GM18498 (cell line): Measurements from ENCODE around the gene ESYT3.
"Not testable (repeated sequence)": the region's sequence is repeated elsewhere in the genome, so short reads cannot be mapped to it uniquely, and the experiment has no call there.

ENCODE experiments used
- ATAC-seq: cut with Tn5 transposase; IDR thresholded peaks from one replicate; pipeline ENCODE4 v1.9.1; 2021; ENCODE audit warnings: mild to moderate bottlenecking, moderate library complexity; ENCODE audit not compliant: unreplicated experiment

The ESYT3 gene

DNA sequence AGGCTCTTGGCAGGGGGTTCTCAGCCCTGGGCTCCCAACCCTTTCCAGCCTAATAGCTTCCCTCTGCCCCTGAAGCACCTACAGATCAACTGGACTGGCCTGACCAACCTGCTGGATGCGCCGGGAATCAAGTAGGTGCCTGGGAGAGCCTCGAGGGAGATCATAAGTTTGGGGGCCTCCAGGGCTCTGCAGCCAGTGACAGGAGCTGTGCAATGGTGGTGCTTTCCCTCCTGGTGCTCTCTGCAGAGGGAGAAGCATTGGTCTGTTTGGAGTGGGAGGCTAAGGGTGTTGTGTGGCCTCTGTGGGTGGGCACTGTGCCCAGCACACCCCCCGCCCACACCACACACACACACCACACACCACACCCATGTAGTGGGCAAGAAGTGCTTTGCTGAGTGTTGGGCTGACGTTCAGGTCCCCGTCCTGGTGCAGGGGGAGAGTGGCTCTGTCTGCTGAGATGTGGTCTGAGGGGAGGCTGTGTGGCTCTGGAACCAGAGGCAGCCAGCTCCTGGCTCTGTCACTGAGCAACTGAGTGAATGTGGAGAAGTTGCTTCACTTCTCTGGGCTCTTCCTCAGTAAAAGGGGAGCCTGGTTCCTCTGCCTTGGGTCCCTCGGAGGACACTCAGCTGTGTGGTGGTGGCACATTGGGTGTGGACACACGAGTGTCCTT lies 26.3 kb downstream of the ESYT3 start:
- ATAC-seq, result no peak

DNA sequence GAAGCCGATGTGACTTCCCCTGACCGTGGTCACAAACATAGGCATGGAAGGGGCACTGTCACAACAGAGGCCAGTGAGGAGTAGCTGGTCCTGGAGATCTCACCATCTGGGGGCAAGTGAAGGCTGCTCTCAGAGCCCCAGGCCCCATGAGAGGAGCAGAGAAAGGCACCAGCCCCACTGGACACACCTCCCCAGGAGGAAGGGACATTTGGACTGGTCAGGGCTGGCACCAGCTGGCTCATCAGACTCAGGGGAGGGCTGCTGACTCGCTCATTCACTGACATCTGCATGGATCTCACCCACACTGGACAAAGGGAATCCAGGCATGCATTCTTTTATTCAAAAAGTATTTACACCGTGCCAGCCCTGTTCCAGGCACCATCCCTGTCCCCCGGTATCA lies 26.8 kb downstream of the ESYT3 start:
- ATAC-seq, result no peak

DNA sequence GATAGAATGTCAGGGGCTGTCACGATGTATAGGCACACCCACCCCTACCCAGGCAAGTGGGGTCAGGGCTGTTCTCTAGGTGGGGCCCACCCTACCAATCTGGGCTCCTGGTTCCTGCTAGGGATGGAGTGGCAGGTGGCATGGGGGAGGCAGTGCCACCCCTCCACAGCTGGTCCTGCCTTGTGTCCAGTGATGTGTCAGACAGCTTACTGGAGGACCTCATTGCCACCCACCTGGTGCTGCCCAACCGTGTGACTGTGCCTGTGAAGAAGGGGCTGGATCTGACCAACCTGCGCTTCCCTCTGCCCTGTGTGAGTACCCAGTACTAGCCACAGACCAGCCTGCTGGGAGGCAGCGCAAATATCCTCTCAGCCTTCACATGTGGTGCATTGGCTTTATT lies 27.5 kb downstream of the ESYT3 start:
- ATAC-seq, result no peak

DNA sequence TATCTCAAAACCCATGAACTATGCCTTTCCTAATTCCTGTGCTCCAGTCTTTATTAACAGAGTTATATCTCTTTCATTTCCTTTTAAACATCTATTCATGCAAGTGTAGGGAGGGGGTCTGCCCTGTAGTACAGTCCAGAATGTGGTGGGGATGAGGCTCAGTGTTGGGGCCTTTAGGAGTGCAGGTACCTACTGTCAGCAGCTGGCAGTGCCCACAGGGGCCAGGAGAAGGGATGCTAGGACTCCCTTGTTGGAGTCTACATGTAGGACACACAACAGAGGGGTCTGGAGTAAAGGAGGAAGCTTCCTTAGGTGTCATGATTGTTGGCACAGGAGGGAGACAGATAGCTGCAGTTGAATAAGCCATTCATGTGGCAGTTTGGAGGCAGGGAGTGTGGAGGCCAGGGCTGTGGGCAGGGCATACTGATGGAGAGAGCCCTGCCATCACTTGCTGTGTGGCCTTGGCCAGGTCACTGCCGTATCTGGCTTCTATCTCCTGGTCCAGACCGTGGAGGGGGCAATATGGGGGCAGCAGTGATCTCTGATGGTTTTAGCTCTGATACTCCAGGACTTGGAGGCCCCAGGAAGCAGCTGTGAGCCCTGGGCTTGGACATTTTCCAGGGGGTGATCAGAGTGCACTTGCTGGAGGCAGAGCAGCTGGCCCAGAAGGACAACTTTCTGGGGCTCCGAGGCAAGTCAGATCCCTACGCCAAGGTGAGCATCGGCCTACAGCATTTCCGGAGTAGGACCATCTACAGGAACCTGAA lies 29.5 kb downstream of the ESYT3 start:
- no peak for ATAC-seq

DNA sequence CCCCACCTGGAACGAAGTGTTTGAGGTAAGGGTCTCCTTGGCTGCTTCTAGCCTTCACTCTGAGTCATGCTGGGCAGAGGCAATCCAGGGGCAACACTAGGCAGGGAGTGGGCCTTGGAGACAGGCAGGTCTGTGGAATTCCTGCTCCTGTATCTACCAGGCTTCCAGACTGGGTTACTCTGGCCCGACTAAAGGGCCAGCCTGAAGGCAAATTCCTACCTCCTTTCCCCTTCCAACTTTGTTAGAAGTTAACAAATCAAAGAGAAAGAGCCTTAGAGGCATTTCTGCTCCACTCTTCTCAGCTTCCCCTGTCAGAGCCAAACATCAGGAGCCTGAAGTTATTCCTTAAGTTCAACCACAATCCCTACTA lies 30.1 kb downstream of the ESYT3 start:
- ATAC-seq, result no peak

DNA sequence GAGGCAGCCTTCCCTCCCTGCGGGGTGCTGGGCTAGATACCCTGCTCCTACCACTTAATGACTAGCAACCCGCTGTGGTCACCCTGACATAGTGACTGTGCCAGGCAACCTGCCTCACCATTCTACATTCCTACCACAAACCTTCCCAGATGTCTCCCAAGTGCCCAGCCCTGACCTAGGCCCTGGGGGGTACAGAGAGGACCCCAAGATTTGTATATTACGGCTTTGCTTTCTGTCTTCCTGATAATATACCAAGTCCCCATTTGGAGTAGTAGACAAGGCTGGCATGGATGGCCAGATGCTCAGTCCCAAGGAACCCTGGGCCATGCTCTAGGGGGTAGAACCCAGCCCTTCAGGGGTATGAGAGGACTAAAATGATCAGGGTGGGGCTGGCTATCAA lies 31.0 kb downstream of the ESYT3 start:
- ATAC-seq, result no peak

DNA sequence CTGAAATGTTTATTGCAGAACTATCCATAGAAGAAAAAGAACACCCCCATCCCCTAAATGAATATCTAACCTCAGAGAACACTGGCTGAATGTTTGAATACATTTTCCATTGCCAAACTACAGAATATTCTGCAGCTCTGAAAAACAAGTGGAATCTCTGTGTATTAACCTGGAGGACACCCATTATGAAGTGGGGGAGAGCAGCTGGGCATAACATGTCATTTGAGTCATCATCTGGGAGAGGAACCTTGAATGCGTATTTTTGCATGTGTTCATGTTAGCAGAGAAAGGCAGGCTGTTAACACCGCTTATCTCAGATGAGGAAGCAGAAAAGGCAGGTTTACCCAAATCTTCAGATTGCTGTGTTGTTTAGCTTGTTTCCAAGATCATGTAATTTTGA lies 31.5 kb downstream of the ESYT3 start:
- no peak for ATAC-seq

DNA sequence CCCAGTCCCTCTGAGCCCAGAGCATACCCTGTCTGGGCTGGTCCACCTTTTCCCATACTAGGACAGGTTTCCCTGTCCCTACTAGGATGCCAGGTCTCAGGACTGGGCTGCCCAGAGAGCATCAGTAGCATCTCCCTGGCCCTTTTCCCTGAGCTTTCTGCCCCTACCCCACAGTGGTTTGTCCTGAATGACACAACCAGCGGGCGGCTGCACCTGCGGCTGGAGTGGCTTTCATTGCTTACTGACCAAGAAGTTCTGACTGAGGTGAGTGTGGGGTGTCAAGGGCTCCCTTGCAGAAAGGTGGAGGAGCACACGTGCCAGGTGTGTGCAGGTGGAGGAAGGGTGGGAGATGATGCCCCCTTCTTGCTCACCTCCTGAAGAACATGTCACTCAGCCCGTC lies 33.5 kb downstream of the ESYT3 start:
- no peak for ATAC-seq

DNA sequence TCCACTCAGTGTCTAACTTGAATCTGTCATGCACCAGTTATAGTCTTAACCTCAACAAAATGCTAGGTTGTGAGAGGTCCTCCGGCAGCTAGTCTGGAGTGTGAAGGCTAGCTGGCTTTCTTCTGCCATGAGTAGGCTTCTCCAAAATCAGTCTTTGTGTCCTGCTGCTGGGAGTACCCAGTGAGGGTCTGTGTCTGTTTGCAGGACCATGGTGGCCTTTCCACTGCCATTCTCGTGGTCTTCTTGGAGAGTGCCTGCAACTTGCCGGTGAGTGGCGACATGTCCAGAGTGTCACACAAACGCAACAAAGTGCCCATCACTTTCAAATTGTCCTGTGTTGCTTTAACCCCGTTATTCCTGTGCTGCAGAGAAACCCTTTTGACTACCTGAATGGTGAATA lies 34.0 kb downstream of the ESYT3 start:
- no peak for ATAC-seq

DNA sequence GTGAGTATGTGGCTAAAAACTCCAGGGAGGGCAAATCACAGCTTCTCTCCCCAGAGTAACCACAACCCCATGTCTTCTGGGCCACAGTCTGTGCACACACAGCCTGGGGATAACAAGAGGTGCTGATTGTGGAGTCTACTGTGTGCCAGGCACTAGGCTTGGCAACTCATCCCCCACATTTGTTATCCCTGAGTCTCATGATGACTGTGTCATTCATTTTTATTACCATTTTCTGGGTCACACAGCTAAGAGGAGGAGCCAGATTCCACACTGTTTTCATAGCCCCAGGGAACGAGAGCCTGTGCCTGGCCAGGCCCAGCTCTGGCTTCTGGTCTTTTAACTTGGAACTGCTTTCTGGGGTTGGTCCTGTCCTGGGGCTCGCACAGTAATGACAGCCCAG lies 34.5 kb downstream of the ESYT3 start:
- no peak for ATAC-seq

DNA sequence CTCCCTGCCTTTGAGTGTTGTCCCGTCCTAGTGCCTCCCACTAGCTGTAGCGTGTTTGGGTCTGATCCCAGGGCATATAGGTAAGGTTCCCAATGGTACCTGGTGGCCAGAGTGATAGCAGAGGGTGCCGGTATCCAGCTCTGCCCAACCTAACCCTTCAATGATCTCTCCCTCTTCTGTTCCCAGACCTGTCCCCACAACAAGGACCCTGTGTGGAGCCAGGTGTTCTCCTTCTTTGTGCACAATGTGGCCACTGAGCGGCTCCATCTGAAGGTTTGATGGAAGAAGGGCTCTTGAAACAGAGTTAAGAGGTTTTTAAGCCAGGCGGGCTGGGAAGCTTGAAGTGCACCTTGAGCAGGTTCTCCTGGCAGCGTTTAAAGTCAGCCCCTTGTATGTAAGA lies 35.5 kb downstream of the ESYT3 start:
- no peak for ATAC-seq

DNA sequence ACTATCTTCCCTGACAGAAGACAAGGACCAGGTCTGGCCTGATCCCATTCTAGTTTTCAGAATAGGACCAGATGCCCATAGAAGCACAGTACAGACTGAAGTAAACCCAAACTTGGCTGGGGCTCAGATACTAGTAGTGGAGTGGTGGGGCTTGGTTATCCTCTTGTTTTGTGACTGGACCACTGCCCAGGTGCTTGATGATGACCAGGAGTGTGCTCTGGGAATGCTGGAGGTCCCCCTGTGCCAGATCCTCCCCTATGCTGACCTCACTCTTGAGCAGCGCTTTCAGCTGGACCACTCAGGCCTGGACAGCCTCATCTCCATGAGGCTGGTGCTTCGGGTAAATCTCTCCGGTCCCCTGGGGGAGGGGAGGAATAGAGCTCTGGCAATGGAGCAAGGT lies 36.3 kb downstream of the ESYT3 start:
- ATAC-seq, result no peak

DNA sequence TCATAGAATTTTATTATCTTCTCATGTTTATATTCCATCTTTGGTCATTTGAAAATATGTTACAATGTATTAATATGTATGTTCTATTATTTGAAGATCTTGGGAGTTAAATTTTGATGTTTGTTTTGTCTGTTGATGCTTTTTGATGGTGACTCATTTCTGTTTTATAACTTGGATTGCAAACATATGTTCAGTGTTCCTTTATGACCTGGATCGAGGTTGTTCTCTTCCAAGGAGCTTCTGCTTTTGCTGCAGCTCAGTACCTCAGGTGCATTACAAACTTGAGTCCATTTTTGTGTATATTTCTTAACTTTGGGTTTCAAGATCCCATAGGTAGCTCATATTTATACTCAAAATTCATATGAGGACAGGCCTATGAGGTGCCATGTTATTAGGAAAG lies 37.1 kb downstream of the ESYT3 start:
- no peak for ATAC-seq

DNA sequence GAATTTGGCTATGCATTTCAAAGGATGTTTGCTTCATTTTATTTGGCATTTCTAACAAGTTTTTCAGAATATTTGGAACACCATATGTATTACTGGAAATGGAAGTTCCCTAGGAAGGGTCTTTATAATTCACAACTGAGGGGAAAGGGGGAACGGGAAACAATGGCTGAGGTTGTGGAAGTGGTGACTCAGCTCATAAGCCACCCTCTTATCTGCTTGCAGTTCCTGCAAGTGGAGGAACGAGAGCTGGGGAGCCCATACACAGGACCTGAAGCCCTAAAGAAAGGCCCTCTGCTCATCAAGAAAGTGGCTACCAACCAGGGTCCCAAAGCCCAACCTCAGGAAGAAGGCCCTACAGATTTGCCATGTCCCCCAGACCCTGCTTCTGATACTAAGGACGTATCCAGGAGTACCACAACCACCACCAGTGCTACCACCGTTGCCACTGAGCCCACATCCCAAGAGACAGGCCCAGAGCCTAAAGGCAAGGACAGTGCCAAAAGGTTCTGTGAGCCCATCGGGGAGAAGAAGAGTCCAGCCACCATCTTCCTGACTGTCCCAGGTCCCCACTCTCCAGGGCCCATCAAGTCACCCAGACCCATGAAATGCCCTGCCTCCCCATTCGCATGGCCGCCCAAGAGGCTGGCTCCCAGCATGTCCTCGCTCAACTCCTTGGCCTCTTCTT lies 37.9 kb downstream of the ESYT3 start:
- ATAC-seq, result no peak

DNA sequence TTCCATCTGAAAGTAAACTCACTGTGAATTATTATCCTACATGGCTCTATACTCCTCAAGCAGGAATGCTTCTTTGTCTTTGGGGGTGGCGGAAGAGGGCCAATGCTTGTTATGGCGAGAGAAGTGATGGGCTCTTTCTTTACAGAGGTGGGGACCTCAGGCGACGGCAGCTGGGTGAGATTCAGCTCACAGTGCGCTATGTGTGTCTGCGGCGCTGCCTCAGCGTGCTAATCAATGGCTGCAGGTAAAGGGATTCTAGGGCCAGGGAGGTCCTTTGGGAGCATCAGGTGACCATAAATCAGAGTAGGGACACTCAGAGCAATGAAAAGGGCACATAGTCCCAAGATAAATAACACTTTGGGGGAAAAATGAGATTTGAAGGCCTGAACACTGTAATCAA lies 39.0 kb downstream of the ESYT3 start:
- ATAC-seq, result no peak

DNA sequence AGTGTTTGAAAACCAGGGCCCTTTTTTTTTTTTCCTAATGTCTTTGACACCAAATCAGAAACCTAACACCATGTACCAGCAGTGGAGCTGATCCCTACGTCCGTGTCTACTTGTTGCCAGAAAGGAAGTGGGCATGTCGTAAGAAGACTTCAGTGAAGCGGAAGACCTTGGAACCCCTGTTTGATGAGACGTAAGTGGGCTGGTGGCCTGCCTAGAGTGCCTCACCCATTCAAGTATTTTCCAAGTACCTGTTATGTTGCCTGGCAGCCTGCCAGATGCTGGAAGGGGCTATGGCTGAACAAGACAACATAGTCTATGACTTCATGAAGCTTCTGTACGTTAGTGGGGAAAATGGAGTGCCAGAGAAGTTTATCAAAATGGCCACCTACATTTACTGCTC lies 39.7 kb downstream of the ESYT3 start:
- ATAC-seq, result no peak

DNA sequence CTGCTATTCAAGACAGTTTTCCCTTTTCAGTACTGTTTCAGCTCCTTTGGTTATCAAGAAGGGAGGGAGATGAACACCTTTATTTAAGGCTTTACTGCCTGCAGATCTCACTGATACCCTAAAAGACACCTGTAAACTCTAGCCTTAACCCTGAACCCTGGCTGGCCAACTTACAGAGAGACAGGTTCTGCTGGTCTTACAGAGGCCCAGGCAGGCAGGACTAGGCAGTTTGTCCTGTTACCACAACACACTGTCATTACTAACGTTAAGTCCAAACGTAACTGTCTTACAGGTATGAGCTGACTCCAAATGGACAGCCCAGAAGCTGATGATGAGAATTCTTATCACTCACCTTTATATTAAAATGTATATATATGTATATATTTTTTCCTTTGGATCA lies 42.1 kb downstream of the ESYT3 start:
- ATAC-seq, result no peak

DNA sequence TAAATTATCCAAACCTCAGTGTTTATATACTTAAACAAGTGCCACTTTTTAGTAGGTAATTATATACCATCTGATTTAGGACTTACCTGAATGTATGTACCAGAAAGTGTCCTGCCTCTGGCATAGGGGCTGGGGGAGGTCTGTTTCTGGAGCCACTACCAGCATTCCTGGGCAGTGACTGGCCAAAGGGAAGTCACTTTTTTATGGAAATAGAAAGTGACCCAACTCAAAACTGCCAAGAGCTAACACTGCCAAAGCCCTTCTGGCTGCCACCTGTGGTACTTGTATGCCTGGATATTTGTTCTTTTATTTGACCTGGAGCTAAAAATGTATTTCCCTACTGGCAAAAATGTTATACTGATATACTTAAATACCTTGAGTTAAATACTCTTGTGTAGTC lies 42.7 kb downstream of the ESYT3 start:
- ATAC-seq, result no peak

DNA sequence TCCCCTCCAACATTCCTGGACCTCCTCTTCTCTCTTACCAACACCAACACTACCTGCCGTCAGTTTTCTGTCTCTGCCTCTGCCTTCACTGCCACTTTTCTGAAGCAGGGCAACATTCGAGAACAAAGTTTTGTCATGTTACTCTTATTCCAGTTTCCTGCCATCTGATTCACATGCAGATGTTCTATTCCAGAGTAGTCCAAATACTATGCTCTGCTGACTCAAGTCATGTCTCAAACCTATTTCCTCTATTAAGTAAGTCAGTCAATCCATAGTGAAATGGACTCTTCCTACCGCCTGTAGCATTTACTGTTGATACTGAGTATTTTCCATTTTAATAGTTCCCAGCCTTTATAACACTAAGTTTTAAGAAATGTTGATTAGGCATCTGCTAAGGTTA lies 43.4 kb downstream of the ESYT3 start:
- no peak for ATAC-seq

DNA sequence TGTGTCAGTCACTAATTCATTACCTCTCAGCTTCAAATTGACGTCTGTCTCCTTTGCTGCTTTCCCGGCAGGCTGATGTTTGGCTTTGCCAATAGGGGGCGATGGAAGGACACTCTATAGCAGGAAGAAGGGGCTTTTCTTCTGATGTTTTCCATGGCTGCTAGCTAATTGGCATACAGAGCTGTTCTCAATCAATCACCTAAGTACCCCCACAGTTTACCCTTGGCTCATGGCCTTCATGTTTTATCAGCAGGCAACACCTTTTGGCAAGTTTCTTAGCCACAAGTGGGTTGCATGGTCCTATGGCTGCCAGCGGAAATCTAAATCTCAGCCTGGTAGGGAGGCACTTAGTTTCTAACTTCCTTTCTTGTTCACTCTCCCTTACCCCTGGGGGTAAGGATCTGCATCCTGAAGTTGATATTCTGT lies 45.0 kb downstream of the ESYT3 start:
- ATAC-seq, result no peak

DNA sequence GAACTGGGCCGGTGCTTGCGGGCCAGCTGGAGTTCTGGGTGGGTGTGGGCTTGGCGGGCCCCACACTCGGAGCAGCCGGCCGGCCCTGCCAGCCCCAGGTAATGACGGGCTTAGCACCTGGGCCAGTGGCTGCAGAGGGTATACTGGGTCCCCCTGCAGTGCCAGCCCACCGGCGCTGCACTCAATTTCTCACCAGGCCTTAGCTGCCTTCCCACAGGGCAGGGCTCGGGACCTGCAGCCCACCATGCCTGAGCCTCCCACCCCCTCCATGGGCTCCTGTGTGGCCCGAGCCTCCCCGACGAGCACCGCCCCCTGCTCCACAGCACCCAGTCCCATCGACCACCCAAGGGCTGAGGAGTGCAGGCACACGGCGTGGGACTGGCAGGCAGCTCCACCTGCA lies 50.3 kb downstream of the ESYT3 start:
- not testable (repeated sequence) for ATAC-seq

DNA sequence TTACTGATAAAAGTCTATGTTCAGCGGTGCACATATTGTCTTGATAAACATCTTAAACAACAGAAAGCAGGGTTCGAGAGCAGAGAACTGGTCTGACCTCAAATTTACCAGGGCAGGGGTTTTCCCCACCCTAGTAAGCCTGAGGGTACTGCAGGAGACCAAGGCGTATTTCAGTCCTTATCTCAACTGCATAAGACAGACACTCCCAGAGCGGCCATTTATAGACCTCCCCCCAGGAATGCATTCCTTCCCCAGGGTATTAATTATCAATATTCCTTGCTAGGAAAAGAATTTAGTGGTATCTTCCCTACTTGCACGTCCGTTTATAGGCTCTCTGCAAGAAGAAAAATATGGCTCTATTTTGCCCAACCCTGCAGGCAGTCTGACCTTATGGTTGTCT lies 52.2 kb downstream of the ESYT3 start:
- not testable (repeated sequence) for ATAC-seq
